BLaER1 (cell line): ENCODE data around the gene RAB34.
A peak's percentile ranks its signal among the peaks of the same experiment; 100 is the strongest.

Experiments used
- H3K27ac ChIP-seq: shearing (Covaris generic); formaldehyde crosslinking; 2 replicates; pipeline ENCODE4 v1.8.1; 2022
- H3K27me3 ChIP-seq: shearing (Covaris generic); formaldehyde crosslinking; 2 replicates; pipeline ENCODE4 v1.8.1; 2022
- H3K36me3 ChIP-seq: shearing (Covaris generic); formaldehyde crosslinking; 2 replicates; pipeline ENCODE4 v1.8.1; 2022
- H3K4me1 ChIP-seq: shearing (Covaris generic); formaldehyde crosslinking; 2 replicates; pipeline ENCODE4 v1.8.1; 2022
- H3K4me2 ChIP-seq: shearing (Covaris generic); formaldehyde crosslinking; 2 replicates; pipeline ENCODE4 v1.8.1; 2022
- H3K4me3 ChIP-seq: shearing (Covaris generic); formaldehyde crosslinking; 2 replicates; pipeline ENCODE4 v1.8.1; 2022
- H3K9ac ChIP-seq: shearing (Covaris generic); formaldehyde crosslinking; 2 replicates; pipeline ENCODE4 v1.8.1; 2022
- H3K9me3 ChIP-seq: shearing (Covaris generic); formaldehyde crosslinking; 2 replicates; pipeline ENCODE4 v1.8.1; 2022
- H4K20me1 ChIP-seq: shearing (Covaris generic); formaldehyde crosslinking; 2 replicates; pipeline ENCODE4 v1.8.1; 2022
- Cebpa-rat ChIP-seq: shearing (Covaris generic); IDR thresholded peaks from 2 replicates; pipeline ENCODE4 v1.8.1; 2022

The RAB34 gene

GRCh38 chr17:28712032-28712704, 5.5 kb downstream of the RAB34 start:
- no peak for TF ChIP-seq Cebpa-rat
- Histone ChIP-seq H3K27me3 (no peaks in the 10 kb centered on the region), H3K27ac (peak overlapping the region; percentile 87), H3K9ac (peak overlapping the region; percentile 84), H4K20me1 (peaks cover 26% of the 10 kb centered on the region), H3K4me2 (peak overlapping the region; percentile 96), H3K4me1 (peaks cover 55% of the 10 kb centered on the region), H3K36me3 (peaks cover 34% of the 10 kb centered on the region), H3K9me3 (no peaks in the 10 kb centered on the region), H3K4me3 (peak overlapping the region; percentile 78)

DNA sequence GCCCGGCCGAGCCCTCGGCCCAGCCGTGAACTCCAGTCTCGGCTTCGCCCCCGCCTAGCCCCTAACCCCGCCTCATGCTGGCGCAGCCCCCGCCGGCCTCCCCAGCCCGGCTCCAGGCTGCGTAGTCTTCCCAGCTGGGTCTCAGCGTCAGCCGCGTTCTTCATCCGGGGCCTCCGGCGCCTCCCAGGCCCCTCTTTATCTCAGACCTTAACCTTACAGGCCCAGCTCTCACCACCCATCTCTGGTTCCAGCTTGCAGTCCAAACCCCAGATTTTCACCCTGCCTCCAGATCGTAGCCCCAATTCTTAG, 6.0 kb downstream of the RAB34 start, which contains the start of gene PROCA1:
PROCA1 (minus strand) TSS at position 166 of the 309 bp plus-strand sequence. CDS start 228 bp downstream, outside the sequence.
- H3K27ac ChIP-seq: peak within 1 kb of the TSS; percentile 87
- no peaks in the 10 kb centered on the region for H3K9me3 ChIP-seq
- peak within 1 kb of the TSS; percentile 84 for H3K9ac ChIP-seq
- peaks cover 23% of the 10 kb centered on the region for H4K20me1 ChIP-seq
- no peaks in the 10 kb centered on the region for H3K27me3 ChIP-seq
- peaks cover 34% of the 10 kb centered on the region for H3K36me3 ChIP-seq
- H3K4me1 ChIP-seq: peaks cover 53% of the 10 kb centered on the region
- no peak for TF ChIP-seq Cebpa-rat
- peak within 1 kb of the TSS; percentile 96 for H3K4me2 ChIP-seq
- H3K4me3 ChIP-seq: peak within 1 kb of the TSS; percentile 78

GRCh38 chr17:28710861-28711722, 6.6 kb downstream of the RAB34 start:
- Histone ChIP-seq H4K20me1 (peaks cover 19% of the 10 kb centered on the region), H3K27me3 (no peaks in the 10 kb centered on the region), H3K9ac (peak overlapping the region; percentile 84), H3K27ac (peak overlapping the region; percentile 87), H3K36me3 (peaks cover 38% of the 10 kb centered on the region), H3K4me3 (peak overlapping the region; percentile 78), H3K4me2 (peak overlapping the region; percentile 96), H3K9me3 (no peaks in the 10 kb centered on the region), H3K4me1 (peaks cover 47% of the 10 kb centered on the region)
- no peak for TF ChIP-seq Cebpa-rat

- H3K9me3 ChIP-seq: no peaks in the 10 kb centered on the region
- no peak overlapping the region for H3K27ac ChIP-seq
- no peak overlapping the region for H3K9ac ChIP-seq
- peaks cover 41% of the 10 kb centered on the region for H3K36me3 ChIP-seq
- no peaks in the 10 kb centered on the region for H3K27me3 ChIP-seq
- H3K4me2 ChIP-seq: no peak overlapping the region
- no peak overlapping the region for H3K4me3 ChIP-seq
- no peak for TF ChIP-seq Cebpa-rat
- peaks cover 25% of the 10 kb centered on the region for H4K20me1 ChIP-seq
- H3K4me1 ChIP-seq: peaks cover 14% of the 10 kb centered on the region
Observed at GRCh38 chr17:28707339-28707720, 10.3 kb downstream of the RAB34 start.

GRCh38 chr17:28706471-28707338, 11.0 kb downstream of the RAB34 start:
- H3K36me3 ChIP-seq: peaks cover 47% of the 10 kb centered on the region
- H3K9ac ChIP-seq: no peak overlapping the region
- no peaks in the 10 kb centered on the region for H3K9me3 ChIP-seq
- no peak overlapping the region for H3K4me2 ChIP-seq
- no peak overlapping the region for H3K4me3 ChIP-seq
- no peaks in the 10 kb centered on the region for H3K27me3 ChIP-seq
- H3K27ac ChIP-seq: no peak overlapping the region
- peaks cover 13% of the 10 kb centered on the region for H3K4me1 ChIP-seq
- peaks cover 25% of the 10 kb centered on the region for H4K20me1 ChIP-seq
- TF ChIP-seq Cebpa-rat: no peak

DNA sequence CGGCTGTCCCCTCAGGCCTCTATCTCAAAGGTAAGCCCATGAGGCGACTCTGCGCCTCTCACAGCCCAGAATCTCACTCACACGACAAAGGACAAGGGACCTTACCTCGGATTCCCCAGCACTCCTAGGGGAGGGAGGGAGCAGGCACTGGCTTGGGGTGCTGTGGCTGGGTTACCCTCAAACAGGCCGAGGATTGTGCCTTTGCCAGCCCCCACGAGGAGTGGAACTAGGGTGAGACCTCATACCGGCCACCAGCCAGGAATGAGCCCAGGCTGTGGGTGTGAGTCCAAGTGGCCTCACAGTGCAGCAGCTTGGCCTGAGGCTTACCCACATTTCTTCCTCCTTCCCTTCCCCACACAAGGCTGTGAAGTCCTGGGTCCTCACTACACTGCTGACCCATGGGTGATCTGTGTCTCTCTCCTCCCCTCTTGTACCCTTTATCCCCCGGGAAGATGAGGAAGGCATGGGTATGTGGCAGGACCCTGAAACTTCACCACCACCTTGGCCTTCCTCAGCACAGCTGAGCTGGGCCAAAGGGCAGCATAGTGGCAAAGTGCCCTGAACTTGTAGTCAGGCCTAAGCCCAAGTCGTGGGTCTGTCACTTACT, 11.8 kb downstream of the RAB34 start:
- peaks cover 13% of the 10 kb centered on the region for H3K4me1 ChIP-seq
- H3K4me3 ChIP-seq: no peak overlapping the region
- H3K36me3 ChIP-seq: peaks cover 56% of the 10 kb centered on the region
- H3K9me3 ChIP-seq: no peaks in the 10 kb centered on the region
- H3K27me3 ChIP-seq: no peaks in the 10 kb centered on the region
- TF ChIP-seq Cebpa-rat: no peak
- peaks cover 25% of the 10 kb centered on the region for H4K20me1 ChIP-seq
- H3K4me2 ChIP-seq: no peak overlapping the region
- H3K27ac ChIP-seq: no peak overlapping the region
- H3K9ac ChIP-seq: no peak overlapping the region

- no peak overlapping the region for H3K4me2 ChIP-seq
- peaks cover 8% of the 10 kb centered on the region for H3K4me1 ChIP-seq
- H3K27me3 ChIP-seq: no peaks in the 10 kb centered on the region
- H4K20me1 ChIP-seq: peaks cover 25% of the 10 kb centered on the region
- no peaks in the 10 kb centered on the region for H3K9me3 ChIP-seq
- no peak overlapping the region for H3K4me3 ChIP-seq
- no peak for TF ChIP-seq Cebpa-rat
- no peak overlapping the region for H3K27ac ChIP-seq
- no peak overlapping the region for H3K9ac ChIP-seq
- peaks cover 62% of the 10 kb centered on the region for H3K36me3 ChIP-seq
Observed at GRCh38 chr17:28705074-28705659, 12.5 kb downstream of the RAB34 start.

DNA sequence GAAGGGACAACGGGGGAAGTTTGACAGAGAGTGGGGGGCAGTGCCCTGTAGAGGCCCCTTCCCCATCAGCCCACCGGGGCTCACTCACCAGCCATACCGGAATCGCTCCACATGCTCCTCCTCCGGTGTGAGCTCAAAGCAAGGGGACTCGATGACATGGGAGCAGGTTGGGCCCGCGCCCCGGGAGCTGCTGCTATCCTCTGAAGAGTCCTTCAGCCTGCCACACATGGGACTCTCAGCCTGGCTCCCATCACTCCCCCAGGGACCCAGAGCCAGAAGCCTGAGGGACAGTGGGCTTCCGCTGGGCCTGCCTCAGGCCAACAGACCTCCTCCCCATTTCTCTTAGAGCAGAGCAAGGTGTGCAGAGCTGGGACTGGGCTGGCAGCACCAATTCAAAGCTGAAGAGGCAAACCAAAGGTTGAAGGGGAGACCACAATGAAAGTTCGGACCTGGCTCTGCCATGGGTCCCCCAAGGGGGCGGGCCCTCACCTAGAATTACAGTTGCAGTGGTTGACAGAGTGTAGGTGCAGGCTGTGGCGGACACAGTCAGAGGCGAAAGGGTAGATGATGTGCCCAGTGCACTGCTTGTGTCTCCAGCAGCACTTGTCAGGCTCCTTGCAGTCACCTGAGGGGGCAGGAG, 13.3 kb downstream of the RAB34 start:
- no peak overlapping the region for H3K27ac ChIP-seq
- H3K36me3 ChIP-seq: peaks cover 70% of the 10 kb centered on the region
- peaks cover 25% of the 10 kb centered on the region for H4K20me1 ChIP-seq
- H3K27me3 ChIP-seq: no peaks in the 10 kb centered on the region
- H3K9ac ChIP-seq: no peak overlapping the region
- no peak overlapping the region for H3K4me2 ChIP-seq
- no peaks in the 10 kb centered on the region for H3K9me3 ChIP-seq
- no peaks in the 10 kb centered on the region for H3K4me1 ChIP-seq
- no peak overlapping the region for H3K4me3 ChIP-seq
- TF ChIP-seq Cebpa-rat: no peak
